A673 (cell line): ENCODE measurements around the gene MPZL2. TPM values are rescaled to one million over a fixed set of nuclear protein-coding genes. Genes with fewer than 3 reads are reported as not detected.

Experiments
- BruUV-seq: library from RNA; stranded (reverse); fragments of 400-500 nt; replicated peaks from 2 replicates; lab custom pipeline; 2021; lab: Mats Ljungman, UMichigan
- CTCF ChIA-PET: fragments of 300-600 bp; sonication (Branson Sonifier 250); formaldehyde crosslinking; loops from one replicate; lab custom pipeline; 2022; ENCODE audit warnings: antibody characterized with exemption; lab: Charles Lee
- POLR2A ChIA-PET: fragments of 300-600 bp; sonication (Branson Sonifier 250); formaldehyde crosslinking; loops from one replicate; lab custom pipeline; 2022; ENCODE audit warnings: antibody characterized with exemption; ENCODE audit not compliant: low non-redundant PET; lab: Charles Lee
- DNase-seq: peaks from one replicate; pipeline ENCODE4 v3.0.0-alpha.2; 2015; ENCODE audit warnings: low spot score
- H3K27ac ChIP-seq: fragments of 200-600 bp; sonication (generic); 2 replicates; pipeline ENCODE4 v1.5.1; 2016; ENCODE audit warnings: mixed run types, low read depth, mild to moderate bottlenecking, mixed read lengths, antibody characterized with exemption, low read length; ENCODE audit not compliant: poor library complexity, severe bottlenecking
- H3K27me3 ChIP-seq: fragments of 200-600 bp; sonication (generic); replicated peaks from 2 replicates; pipeline ENCODE4 v1.6.1; 2017; ENCODE audit warnings: mixed run types, low read depth, mild to moderate bottlenecking, mixed read lengths, antibody characterized with exemption, low read length; ENCODE audit not compliant: insufficient read depth, poor library complexity
- H3K36me3 ChIP-seq: fragments of 200-600 bp; sonication (generic); 2 replicates; pipeline ENCODE4 v1.6.1; 2016; ENCODE audit warnings: mixed run types, mild to moderate bottlenecking, mixed read lengths, antibody characterized with exemption, low read length; ENCODE audit not compliant: insufficient read depth, poor library complexity, severe bottlenecking
- H3K4me1 ChIP-seq: fragments of 200-600 bp; sonication (generic); 2 replicates; pipeline ENCODE4 v1.6.1; 2017; ENCODE audit warnings: mixed run types, mild to moderate bottlenecking, mixed read lengths, antibody characterized with exemption, low read length; ENCODE audit not compliant: insufficient read depth, poor library complexity, severe bottlenecking
- H3K4me3 ChIP-seq: fragments of 200-600 bp; sonication (generic); 2 replicates; pipeline ENCODE4 v1.5.1; 2016; ENCODE audit warnings: low read depth, mixed run types, mild to moderate bottlenecking, mixed read lengths, low read length; ENCODE audit not compliant: poor library complexity, severe bottlenecking
- H3K9me3 ChIP-seq: fragments of 200-600 bp; sonication (generic); 2 replicates; pipeline ENCODE4 v1.6.1; 2016; ENCODE audit warnings: mixed run types, low read depth, mild to moderate bottlenecking, mixed read lengths, antibody characterized with exemption, low read length; ENCODE audit not compliant: poor library complexity, severe bottlenecking
- EZH2 ChIP-seq: fragments of 200-600 bp; sonication (generic); IDR thresholded peaks from 2 replicates; pipeline ENCODE4 v1.6.1; 2017; ENCODE audit warnings: borderline replicate concordance, low read depth, mild to moderate bottlenecking, mixed read lengths, antibody characterized with exemption, low read length; ENCODE audit not compliant: poor library complexity, severe bottlenecking
- intact Hi-C: fragments of 100-400 bp; cut with micrococcal nuclease; formaldehyde crosslinking; loops from one replicate; pipeline ENCODE4 v1.10.0; 2022; ENCODE audit not compliant: unreplicated experiment
- total RNA-seq: library from RNA; stranded (reverse); gene quantifications from 2 replicates; pipeline ENCODE4 v1.2.3, GENCODE V29; 2021
- TF ChIP-seq, protein P1 (sequence below): fragments of 300-800, 200-600 bp; sonication (generic); conservative IDR thresholded peaks from 2 replicates; pipeline ENCODE4 v1.5.1; 2017; ENCODE audit warnings: low read depth, mild to moderate bottlenecking, antibody characterized with exemption, low read length, moderate library complexity, mixed read lengths

The MPZL2 gene
- total RNA-seq, 1 experiment from 2014 or later, result not detected

DNA sequence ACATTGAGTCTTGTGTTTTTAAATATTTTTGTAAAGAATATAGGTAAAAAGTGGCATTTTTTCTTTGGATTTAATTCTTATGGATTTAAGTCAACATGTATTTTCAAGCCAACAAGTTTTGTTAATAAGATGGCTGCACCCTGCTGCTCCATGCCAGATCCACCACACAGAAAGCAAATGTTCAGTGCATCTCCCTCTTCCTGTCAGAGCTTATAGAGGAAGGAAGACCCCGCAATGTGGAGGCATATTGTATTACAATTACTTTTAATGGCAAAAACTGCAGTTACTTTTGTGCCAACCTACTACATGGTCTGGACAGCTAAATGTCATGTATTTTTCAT lies 40.1 kb upstream of the MPZL2 start:
- BruUV-seq, result no TSS peak
- Histone ChIP-seq H3K27ac (no peak overlapping the region), H3K4me1 (no peaks in the 10 kb centered on the region), H3K9me3 (no peaks in the 10 kb centered on the region), H3K4me3 (no peak overlapping the region), H3K36me3 (no peaks in the 10 kb centered on the region), H3K27me3 (peaks cover 46% of the 10 kb centered on the region)
- CTCF ChIA-PET, result no interaction called here
- POLR2A ChIA-PET, result no interaction called here
- no peak for DNase-seq
- intact Hi-C loops, result no loop called here
- TF ChIP-seq, protein P1, sequence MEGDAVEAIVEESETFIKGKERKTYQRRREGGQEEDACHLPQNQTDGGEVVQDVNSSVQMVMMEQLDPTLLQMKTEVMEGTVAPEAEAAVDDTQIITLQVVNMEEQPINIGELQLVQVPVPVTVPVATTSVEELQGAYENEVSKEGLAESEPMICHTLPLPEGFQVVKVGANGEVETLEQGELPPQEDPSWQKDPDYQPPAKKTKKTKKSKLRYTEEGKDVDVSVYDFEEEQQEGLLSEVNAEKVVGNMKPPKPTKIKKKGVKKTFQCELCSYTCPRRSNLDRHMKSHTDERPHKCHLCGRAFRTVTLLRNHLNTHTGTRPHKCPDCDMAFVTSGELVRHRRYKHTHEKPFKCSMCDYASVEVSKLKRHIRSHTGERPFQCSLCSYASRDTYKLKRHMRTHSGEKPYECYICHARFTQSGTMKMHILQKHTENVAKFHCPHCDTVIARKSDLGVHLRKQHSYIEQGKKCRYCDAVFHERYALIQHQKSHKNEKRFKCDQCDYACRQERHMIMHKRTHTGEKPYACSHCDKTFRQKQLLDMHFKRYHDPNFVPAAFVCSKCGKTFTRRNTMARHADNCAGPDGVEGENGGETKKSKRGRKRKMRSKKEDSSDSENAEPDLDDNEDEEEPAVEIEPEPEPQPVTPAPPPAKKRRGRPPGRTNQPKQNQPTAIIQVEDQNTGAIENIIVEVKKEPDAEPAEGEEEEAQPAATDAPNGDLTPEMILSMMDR, result no peak

DNA sequence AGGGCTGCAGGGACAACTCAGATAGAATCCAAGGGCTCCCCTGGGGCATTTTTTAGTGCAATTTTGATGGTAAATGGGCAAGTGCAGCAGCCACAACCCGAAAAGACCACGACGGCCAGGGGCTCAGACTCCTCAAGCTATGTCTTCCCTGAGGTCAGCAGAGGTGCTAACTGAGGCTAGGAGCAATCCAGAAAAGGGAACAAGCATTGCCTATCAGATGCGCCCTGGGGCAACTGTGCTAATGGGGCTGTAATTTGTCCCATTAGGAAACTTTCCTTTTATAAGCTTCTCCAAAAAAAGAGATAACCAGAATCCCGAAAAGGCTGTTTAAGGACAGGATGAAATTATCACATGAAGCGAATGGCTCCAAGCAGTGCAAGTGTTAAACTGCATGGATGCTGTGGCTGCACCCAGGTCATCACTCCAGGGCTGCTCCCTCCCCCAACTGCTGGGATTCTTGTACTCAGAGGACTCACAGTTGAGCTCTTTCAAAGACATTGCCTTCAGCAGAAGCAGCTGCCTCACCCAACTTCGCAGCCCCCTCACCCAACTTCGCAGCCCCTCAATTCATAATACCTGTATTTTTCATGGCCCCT lies 37.6 kb upstream of the MPZL2 start:
- Histone ChIP-seq H3K27me3 (peaks cover 46% of the 10 kb centered on the region), H3K36me3 (no peaks in the 10 kb centered on the region), H3K27ac (no peak overlapping the region), H3K9me3 (no peaks in the 10 kb centered on the region), H3K4me1 (no peaks in the 10 kb centered on the region), H3K4me3 (no peak overlapping the region)
- ChIA-PET CTCF (no interaction called here), POLR2A (no interaction called here)
- BruUV-seq, result no TSS peak
- no peak for TF ChIP-seq EZH2
- TF ChIP-seq, protein P1, result no peak
- intact Hi-C loops, result no loop called here
- DNase-seq, result no peak

DNA sequence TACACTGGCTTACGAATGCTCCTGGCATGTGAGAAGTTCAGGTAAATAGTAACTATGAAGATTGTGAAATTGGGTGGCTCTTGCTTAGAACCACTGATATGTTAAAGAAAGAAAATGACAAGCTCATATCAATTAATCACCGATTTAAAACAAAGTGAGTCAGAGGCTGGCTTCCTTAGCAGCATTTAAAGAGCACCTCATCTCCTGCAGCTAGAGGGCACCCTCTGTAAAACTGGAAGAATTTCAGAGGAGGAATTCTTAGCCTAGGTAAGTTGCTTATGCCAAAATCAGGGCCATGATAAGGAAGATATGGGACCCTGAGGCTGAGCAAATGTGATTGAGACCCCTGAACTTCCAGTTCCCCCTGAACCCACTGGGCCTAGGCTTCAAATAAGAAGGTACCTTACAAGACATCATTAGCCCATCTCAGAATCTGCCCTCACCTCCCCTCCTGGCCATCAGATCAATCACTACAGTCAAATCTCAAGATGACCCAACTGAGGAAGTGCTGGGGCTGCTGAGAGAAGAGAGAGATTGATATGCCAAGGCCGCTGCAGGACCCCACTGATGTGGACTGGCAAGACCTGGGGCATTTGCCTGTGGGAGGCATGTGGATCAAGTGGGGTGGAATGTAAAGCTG lies 31.8 kb upstream of the MPZL2 start:
- ChIA-PET CTCF (interaction anchor here (0.8 kb wide), 1 partner anchor 226 kb away, joined by 4 read pairs; no protein-coding TSS in a partner anchor), POLR2A (no interaction called here)
- peak; percentile 48 for DNase-seq
- TF ChIP-seq EZH2, result no peak
- TF ChIP-seq, protein P1, result peak; percentile 69
- Histone ChIP-seq H3K4me3 (no peak overlapping the region), H3K9me3 (no peaks in the 10 kb centered on the region), H3K4me1 (no peaks in the 10 kb centered on the region), H3K27ac (no peak overlapping the region), H3K36me3 (no peaks in the 10 kb centered on the region), H3K27me3 (peaks cover 22% of the 10 kb centered on the region)
- intact Hi-C loops, result loop anchor here (10.0 kb wide), 1 partner anchor 189 kb away; no protein-coding TSS in a partner anchor
- no TSS peak for BruUV-seq
